GM10847 (cell line): Measurements from ENCODE around the gene SBK2.

ENCODE experiments used
- POLR2A ChIP-seq: IDR thresholded peaks from 2 replicates; pipeline ENCODE4 v1.6.1; 2011; ENCODE audit not compliant: insufficient read length; ENCODE audit errors: extremely low read depth

SBK2 gene

DNA sequence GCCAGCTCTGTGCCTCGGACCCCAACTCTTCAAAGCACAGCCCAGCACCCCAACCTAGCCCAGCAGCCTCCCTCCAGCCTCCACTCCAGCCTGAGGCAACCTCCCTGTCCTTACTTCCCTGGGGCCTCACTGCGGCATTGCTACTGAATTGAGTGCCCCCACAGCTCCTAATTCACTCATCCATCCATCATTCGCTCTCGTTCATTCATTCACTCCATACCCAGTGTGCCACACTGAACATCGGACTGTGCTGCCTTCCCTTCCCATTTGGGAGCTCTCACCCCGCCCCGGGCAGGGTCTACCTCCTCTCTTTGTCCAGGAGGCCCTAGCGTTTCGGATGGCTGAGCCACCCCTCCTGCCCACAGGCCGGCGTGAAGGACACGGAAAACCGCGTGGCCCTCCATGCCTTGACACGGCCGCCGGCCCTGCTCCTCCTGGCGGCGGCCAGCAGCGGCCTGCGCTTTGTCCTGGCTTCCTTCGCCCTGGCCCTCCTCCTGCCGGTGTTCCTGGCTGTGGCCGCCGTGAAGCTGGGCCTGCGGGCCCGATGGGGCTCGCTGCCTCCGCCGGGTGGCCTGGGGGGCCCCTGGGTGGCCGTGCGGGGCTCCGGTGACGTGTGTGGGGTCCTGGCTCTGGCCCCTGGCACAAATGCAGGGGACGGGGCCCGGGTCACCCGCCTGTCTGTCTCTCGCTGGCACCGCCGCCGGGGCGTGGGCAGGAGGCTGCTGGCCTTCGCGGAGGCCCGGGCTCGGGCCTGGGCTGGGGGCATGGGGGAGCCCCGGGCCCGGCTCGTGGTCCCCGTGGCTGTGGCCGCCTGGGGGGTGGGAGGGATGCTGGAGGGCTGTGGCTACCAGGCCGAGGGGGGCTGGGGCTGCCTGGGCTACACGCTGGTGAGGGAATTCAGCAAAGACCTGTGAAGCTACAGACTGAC, 50.6 kb downstream of the SBK2 start:
- TF ChIP-seq POLR2A = no peak

DNA sequence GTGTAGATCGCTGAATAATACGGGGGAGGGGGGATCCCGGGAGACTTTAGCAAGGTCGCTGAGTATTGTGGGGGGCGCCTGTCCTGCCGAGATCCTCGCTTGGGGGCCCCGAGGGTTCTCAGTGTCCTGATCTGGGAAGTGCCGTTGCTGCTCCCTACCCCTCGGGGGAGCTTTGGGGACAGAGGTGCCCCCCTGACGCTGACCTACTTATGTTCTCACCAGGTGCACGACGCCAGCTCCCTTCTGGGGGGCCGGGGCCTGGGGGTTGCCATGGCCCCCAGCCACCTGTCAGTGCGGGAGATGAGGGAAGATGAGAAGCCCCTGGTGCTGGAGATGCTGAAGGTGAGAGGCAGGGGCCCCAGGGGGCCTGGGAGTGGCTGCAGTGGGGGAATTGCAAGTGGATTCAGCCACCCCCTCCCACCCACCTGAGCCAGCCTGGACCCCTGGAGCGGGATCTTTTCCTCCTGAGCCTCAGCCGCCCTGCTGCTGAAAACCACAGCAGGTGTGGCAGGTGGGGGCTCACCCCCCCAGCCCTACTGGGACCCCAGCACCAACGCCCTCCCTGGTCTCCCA, 51.4 kb downstream of the SBK2 start:
- TF ChIP-seq POLR2A = no peak

DNA sequence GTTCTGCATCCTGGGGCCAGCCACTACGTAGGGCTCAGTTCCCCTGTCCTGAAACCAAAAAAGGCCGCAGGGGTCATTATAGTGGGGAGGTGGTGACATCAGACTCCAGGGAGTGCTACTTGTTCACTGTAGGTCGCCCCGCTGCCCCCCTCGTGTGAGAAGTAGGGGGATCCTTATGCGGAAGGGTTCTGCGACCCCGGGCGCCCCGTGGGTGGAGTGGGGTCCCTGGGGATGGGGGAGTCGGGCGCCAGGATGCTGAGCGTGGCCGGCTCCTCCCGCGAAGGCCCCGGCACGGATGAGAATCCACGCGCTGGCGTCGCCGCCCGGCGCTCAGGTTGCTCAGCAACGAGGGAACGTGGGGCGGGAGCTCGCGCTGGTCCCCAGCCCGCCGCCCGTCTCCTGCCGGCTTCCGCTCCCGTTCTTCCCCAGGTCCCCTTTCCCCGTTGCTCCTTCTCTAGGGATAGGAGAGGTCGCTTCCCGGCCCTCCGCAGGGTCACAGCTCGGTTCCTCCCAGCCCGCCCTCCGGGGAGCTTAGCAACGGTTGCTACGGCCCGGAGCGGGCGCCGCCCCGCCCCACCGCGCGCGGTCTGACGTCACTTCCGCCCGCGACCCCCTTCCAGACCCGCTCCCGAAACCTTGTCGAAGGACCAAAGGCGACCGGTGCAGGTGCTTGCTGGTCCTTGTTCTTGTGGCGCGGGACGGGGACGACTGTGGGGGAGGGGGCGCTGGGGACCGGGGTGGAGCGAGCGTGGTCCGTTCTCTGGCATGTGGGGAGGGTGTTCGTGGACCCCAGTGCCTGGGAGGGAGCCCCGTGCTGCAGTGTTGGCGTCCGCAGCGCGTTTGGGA, 52.1 kb downstream of the SBK2 start, which contains the start of gene NAT14:
Gene NAT14, plus strand, starts transcription at position 596 of the 846 bp plus-strand sequence. CDS start 521 bp downstream, outside the sequence.
- TF ChIP-seq POLR2A = peak; percentile 31

DNA sequence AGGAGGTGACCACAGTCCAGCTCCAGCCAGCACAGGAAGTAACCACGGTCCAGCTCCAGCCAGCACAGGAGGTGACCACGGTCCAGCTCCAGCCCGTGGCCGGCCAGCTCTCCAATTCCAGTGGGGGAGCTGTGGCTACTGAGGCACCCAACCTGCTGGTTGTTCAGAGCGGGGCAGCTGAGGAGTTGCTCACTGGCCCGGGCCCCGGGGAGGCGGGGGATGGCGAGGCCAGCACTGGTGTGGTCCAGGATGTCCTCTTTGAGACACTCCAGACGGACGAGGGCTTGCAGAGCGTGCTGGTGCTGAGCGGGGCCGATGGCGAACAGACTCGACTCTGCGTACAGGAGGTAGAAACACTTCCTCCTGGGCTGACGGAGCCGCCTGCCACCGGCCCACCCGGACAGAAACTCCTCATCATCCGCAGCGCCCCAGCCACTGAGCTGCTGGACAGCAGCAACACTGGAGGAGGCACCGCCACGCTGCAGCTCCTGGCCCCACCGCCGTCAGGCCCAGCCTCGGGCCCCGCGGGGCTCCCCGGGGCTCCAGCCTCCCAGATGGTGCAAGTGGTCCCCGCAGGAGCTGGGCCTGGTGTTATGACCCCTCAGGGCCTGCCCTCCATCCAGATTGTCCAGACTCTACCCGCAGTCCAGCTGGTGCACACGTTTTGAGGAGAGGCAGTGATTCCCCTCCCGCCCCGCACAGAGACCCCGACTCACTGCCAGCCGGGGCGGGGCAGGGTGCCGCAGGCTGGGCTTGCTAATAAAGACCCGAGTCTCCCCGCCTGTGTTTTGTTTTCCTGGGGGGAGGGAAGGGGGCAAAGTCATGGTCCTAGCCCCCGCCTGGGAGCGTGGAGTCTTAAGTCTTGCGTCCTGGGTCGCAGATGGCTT, 53.0 kb downstream of the SBK2 start:
- no peak for TF ChIP-seq POLR2A

DNA sequence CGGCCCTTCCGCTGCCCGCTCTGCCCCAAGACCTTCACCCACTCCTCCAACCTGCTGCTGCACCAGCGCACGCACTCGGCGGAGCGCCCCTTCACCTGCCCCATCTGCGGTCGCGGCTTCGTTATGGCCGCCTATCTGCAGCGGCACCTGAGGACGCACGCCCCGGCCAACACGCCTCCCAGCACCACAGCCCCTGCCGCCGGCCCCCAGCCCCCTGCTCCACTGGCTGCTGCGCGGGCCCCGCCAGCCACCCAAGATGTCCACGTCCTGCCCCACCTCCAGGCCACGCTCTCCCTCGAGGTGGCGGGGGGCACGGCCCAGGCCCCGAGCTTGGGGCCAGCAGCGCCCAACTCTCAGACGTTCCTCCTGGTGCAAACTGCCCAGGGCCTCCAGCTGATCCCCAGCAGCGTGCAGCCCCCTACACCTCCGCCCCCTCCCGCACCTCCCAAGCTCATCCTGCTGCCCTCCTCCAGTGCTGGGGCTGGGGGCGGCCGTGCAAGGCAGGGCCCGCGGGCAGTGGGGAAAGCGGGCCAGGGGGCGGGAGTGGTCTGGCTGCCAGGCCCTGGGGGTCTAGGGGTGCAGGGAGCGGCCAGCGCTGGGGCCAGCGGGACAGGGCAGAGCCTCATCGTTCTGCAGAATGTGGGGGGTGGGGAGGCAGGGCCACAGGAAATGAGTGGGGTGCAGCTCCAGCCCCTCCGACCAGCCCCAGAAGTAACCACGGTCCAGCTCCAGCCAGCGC, 53.8 kb downstream of the SBK2 start:
- no peak for TF ChIP-seq POLR2A

DNA sequence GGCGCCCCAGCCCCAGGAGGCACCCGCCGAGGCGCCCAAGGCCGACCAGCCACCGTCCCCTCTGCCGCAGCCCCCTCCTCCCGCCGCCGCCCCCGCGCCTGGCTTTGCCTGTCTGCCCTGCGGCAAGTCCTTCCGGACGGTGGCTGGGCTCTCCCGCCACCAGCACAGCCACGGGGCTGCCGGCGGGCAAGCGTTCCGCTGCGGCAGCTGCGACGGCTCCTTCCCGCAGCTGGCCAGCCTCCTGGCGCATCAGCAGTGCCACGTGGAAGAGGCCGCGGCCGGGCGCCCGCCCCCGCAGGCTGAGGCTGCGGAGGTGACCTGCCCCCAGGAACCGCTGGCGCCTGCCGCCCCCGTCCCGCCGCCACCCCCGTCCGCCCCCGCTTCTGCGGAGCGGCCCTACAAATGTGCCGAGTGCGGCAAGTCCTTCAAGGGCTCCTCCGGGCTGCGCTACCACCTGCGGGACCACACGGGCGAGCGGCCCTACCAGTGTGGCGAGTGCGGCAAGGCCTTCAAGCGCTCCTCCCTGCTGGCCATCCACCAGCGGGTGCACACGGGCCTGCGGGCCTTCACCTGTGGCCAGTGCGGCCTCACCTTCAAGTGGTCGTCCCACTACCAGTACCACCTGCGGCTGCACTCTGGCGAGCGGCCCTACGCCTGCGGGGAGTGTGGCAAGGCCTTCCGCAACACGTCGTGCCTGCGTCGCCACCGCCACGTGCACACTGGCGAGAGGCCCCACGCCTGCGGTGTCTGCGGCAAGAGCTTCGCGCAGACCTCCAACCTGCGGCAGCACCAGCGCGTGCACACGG, 54.6 kb downstream of the SBK2 start:
- no peak for TF ChIP-seq POLR2A

DNA sequence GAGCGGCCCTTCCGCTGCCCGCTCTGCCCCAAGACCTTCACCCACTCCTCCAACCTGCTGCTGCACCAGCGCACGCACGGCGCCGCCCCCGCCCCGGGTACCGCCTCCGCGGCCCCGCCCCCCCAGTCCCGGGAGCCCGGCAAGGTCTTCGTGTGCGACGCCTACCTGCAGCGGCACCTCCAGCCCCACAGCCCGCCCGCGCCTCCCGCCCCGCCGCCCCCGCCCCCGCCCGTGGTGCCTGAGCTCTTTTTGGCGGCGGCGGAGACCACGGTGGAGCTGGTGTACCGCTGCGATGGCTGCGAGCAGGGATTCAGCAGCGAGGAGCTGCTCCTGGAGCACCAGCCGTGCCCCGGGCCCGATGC, 55.2 kb downstream of the SBK2 start:
- no peak for TF ChIP-seq POLR2A

DNA sequence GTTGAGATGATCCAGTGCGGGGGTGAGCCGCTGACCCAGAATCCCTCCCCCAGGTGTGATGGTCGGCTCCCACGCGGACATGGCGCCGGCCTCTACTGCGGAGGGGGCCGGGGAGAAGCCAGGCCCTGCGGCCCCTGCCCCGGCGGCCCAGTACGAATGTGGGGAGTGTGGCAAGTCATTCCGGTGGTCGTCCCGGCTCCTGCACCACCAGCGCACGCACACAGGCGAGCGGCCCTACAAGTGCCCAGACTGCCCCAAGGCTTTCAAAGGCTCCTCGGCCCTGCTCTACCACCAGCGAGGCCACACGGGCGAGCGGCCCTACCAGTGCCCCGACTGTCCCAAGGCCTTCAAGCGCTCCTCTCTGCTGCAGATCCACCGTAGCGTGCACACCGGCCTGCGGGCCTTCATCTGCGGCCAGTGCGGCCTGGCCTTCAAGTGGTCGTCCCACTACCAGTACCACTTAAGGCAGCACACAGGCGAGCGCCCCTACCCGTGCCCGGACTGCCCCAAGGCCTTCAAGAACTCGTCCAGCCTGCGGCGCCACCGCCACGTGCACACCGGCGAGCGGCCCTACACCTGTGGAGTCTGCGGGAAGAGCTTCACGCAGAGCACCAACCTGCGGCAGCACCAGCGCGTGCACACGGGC, 55.7 kb downstream of the SBK2 start:
- TF ChIP-seq POLR2A = no peak

DNA sequence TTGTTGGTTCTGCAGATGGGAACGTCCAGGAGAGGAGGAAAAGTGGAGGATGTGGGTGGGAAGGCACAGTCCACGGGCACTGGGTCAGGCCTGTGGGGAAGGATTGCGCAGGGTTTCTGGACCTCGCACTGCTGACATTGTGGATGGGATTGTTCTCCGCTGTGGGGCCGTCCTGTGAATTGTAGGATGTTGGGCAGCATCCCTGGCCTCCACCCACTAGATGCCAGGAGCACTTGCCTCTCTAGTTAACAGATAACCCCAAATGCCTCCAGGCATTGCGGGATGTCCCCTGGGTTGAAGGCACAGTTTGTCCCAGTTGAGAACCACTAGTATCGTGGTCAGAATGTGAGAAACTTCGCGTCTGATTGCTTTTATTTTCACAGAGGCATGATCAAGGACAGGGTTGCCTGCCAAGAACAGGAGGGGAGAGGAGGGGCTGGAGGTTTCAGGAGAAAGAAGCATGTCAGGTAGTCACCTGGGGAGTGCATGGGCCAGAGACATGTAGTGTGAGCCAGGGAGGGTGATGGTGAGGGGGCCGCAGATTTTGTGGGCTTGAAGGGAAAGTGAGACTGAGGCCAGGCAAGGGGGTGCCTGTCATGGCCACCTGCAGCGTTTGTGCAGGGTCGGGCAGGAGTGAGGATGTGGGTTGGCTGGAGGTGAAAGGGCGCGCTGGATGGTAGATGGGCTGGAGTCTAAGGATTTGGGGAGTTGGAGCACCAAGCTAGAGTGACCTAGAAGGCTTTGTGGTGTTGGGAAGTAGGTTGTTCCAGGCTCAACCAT, 57.3 kb downstream of the SBK2 start:
- no peak for TF ChIP-seq POLR2A

DNA sequence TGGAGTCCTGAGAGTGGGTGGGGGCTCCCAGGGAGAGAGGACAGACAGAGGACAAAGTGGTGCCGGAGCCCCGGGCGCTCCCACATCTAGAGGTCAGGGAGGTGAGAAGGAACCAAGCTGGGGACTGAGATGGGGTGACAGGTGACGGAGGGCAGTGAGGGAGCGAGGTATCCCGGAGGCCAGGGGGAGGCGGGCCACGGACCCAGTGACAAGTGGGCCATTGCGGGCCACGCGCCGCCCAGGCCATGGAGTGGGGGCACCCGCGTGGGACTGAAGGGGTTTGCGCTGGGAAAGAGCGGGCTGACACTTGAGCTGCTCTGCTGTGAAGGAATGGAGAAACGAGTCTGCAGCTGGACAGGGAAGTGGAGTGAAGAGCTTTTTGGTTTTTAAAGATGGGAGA, 57.9 kb downstream of the SBK2 start:
- no peak for TF ChIP-seq POLR2A
